ENCODE data around the gene F13A1. TPM values are rescaled to one million over a fixed set of nuclear protein-coding genes. Genes with fewer than 3 reads are reported as not detected.

Gene F13A1
- total and polyA plus RNA-seq, 4 donors, result 4.3 to 69.9 (median 23.4) TPM

DNA sequence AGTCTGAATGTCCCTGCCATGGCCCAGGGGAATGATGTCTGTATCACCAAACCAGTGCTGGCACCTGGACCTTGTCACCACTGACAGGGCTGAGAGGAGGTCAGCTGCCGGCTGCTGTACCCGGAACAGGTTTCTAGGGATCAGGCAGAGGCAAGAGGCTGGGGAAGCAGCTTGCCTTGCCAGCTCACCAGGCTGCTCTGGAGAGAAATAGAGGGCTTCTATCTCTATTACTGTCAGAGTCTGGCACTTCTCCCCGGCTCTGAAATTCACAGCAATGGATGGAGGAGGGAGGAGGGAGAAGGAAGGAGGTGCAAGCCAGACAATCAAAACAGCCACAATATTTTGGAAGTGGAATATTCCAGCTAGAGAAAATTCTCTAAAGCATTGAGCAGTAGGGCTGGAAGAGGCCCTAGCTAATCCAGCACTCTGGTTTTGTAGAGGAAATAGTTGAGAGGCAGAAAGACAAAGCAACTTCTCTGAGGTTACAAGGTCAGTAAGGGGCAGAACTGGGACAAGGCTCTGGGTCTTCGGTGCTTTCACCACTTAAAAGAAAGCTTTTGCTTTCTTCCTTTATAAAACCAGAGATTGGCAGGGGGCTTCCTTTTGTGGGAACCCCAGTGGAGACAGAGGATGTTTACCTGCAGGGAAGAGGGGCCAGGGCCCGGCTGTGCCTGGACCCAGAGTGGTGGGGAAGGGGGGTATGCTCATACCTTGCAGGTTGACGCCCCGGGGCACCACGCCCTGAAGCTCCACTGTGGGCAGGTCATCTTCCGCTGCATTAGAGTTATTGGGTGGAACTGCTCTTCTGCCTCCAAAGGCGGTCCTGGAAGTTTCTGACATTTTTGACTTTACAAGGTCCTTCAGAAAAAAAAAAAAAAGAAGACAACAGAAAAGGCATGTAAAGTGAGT is 2.4 kb downstream of the F13A1 start:
- Histone ChIP-seq H3K9ac (ENCODE audit: insufficient read depth in 1 of 2, low read length in 2 of 2) (no peak overlapping the region), H3K27ac (ENCODE audit: low read depth in 1 of 2, low read length in 1 of 2) (no peak overlapping the region), H3K27me3 (ENCODE audit: control insufficient read depth in 3 of 3, insufficient read depth in 3 of 3, low read length in 2 of 3) (peaks cover 5 to 44% (median 30%) of the 10 kb centered on the region in 3 donors), H3K9me3 (ENCODE audit: control insufficient read depth in 4 of 4, insufficient read depth in 3 of 4, low read length in 3 of 4) (peaks cover 0 to 2% (median 0%) of the 10 kb centered on the region in 4 donors), H3K36me3 (ENCODE audit: control insufficient read depth in 4 of 4, insufficient read depth in 4 of 4, low read length in 4 of 4) (no peaks in the 10 kb centered on the region), H3K4me1 (ENCODE audit: control insufficient read depth in 5 of 5, insufficient read depth in 5 of 5, low read length in 5 of 5) (peaks cover 0 to 4% (median 0%) of the 10 kb centered on the region in 5 donors), H3K4me3 (no peak overlapping the region)
- WGBS, 2 donors, result 62 to 64% methylated on average over 10 of the region's 10 CpGs
- no peak for TF ChIP-seq CTCF (IDR thresholded peaks at IDR 0.05; ENCODE audit: control extremely low read depth, extremely low read depth)
- DNase-seq, result no peak
- no peak for ATAC-seq (ENCODE audit: insufficient read depth, low FRiP score)

DNA sequence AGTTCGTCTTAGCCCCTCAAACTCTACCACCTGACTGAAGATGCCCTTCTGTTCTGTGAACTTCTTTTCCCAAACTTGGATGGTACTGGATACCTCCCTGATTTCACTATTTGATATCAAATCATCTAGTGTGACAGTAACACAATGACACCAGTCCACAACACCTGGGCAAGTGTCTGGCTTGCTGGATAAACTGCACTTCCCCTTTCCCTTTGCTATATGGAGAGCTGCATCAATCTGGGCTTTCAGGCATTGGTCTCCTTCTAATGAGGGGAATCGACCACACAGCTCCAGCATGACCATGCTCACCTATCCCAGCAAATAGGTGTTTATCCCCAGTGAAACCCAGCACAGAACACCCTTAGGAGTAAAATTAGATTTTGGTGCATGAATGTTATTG is 3.1 kb downstream of the F13A1 start:
- Histone ChIP-seq H3K27ac (ENCODE audit: low read depth in 1 of 2, low read length in 1 of 2) (no peak overlapping the region), H3K9me3 (ENCODE audit: control insufficient read depth in 4 of 4, insufficient read depth in 3 of 4, low read length in 3 of 4) (peaks cover 0 to 2% (median 0%) of the 10 kb centered on the region in 4 donors), H3K4me3 (no peak overlapping the region), H3K27me3 (ENCODE audit: control insufficient read depth in 3 of 3, insufficient read depth in 3 of 3, low read length in 2 of 3) (peaks cover 5 to 40% (median 29%) of the 10 kb centered on the region in 3 donors), H3K9ac (ENCODE audit: insufficient read depth in 1 of 2, low read length in 2 of 2) (no peak overlapping the region), H3K4me1 (ENCODE audit: control insufficient read depth in 5 of 5, insufficient read depth in 5 of 5, low read length in 5 of 5) (peaks cover 0 to 4% (median 0%) of the 10 kb centered on the region in 5 donors), H3K36me3 (ENCODE audit: control insufficient read depth in 4 of 4, insufficient read depth in 4 of 4, low read length in 4 of 4) (no peaks in the 10 kb centered on the region)
- DNase-seq (no peak), ATAC-seq (ENCODE audit: insufficient read depth, low FRiP score) (no peak)
- 54 to 71% methylated on average over 2 of the region's 2 CpGs for WGBS, 2 donors
- no peak for TF ChIP-seq CTCF (IDR thresholded peaks at IDR 0.05; ENCODE audit: control extremely low read depth, extremely low read depth)

DNA sequence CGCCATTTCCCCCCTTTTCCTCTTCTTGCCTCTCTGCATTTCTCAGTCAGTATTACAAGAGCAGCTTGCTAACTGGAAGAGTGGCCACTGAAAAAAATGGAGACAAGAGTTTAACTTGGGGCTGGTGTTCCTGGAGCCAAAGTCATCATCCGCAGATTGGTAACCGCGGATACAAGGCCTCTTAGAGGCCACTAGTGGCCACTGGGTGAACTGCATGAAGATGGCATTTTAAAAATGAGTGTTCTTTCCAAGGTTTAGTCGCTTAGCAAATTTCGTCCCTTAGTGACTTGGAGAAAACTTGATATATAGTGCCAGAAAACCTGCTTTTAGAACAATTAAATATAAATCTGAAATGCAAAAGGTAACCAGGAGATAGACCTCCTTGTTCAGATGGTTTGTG is 4.8 kb downstream of the F13A1 start:
- peak; percentile 48 for TF ChIP-seq CTCF (IDR thresholded peaks at IDR 0.05; ENCODE audit: control extremely low read depth, extremely low read depth)
- Histone ChIP-seq H3K4me3 (no peak overlapping the region), H3K4me1 (ENCODE audit: control insufficient read depth in 5 of 5, insufficient read depth in 5 of 5, low read length in 5 of 5) (peaks cover 0 to 4% (median 0%) of the 10 kb centered on the region in 5 donors), H3K9ac (ENCODE audit: insufficient read depth in 1 of 2, low read length in 2 of 2) (no peak overlapping the region), H3K27ac (ENCODE audit: low read depth in 1 of 2, low read length in 1 of 2) (no peak overlapping the region), H3K27me3 (ENCODE audit: control insufficient read depth in 3 of 3, insufficient read depth in 3 of 3, low read length in 2 of 3) (peaks cover 5 to 28% (median 18%) of the 10 kb centered on the region in 3 donors), H3K36me3 (ENCODE audit: control insufficient read depth in 4 of 4, insufficient read depth in 4 of 4, low read length in 4 of 4) (no peaks in the 10 kb centered on the region), H3K9me3 (ENCODE audit: control insufficient read depth in 4 of 4, insufficient read depth in 3 of 4, low read length in 3 of 4) (no peaks in the 10 kb centered on the region)
- WGBS, 2 donors, result 25 to 34% methylated on average over 6 of the region's 6 CpGs
- no peak for ATAC-seq (ENCODE audit: insufficient read depth, low FRiP score)
- DNase-seq, result peak; percentile 40 to 74 (median 53)
